ENCODE data around the gene ZFP90.
A peak's percentile ranks its signal among the peaks of the same experiment; 100 is the strongest.

ZFP90 gene

GRCh38 chr16:68529931-68530701 lies 9.0 kb upstream of the ZFP90 start:
- peak overlapping the region; percentile 86 for H2AFZ ChIP-seq (ENCODE audit: low read depth)
- TF ChIP-seq, protein P1, sequence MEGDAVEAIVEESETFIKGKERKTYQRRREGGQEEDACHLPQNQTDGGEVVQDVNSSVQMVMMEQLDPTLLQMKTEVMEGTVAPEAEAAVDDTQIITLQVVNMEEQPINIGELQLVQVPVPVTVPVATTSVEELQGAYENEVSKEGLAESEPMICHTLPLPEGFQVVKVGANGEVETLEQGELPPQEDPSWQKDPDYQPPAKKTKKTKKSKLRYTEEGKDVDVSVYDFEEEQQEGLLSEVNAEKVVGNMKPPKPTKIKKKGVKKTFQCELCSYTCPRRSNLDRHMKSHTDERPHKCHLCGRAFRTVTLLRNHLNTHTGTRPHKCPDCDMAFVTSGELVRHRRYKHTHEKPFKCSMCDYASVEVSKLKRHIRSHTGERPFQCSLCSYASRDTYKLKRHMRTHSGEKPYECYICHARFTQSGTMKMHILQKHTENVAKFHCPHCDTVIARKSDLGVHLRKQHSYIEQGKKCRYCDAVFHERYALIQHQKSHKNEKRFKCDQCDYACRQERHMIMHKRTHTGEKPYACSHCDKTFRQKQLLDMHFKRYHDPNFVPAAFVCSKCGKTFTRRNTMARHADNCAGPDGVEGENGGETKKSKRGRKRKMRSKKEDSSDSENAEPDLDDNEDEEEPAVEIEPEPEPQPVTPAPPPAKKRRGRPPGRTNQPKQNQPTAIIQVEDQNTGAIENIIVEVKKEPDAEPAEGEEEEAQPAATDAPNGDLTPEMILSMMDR (conservative IDR thresholded peaks at IDR 0.05; ENCODE audit: low read depth, low read length), result no peak

DNA sequence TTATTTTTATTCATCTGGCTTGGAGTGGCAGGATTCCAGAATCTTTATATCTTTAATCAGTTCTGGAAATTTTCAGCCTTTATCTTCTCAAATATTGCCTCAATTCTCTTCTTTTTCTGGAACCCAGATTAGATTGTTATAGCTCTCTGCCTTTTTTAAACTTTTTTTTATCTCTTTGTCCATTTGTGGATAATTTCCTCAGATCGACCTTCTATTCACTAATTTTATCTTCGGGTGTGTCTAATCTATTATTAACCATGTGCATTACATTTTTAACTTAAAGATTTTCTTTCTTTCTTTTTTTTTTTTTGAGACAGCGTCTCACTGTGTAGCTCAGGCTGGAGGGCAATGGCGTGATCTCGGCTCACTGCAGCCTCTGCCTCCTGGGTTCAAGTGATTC lies 5.2 kb upstream of the ZFP90 start:
- H3K4me2 ChIP-seq, result no peak overlapping the region
- H3K4me3 ChIP-seq (IDR thresholded peaks at IDR 0.05; ENCODE audit: insufficient read depth, low read depth, low read length), result no peak overlapping the region
- H3K79me2 ChIP-seq (ENCODE audit: insufficient read depth, low read depth), result no peaks in the 10 kb centered on the region
- no peaks in the 10 kb centered on the region for H4K20me1 ChIP-seq (ENCODE audit: insufficient read depth)
- no peak overlapping the region for H3K27ac ChIP-seq
- no peaks in the 10 kb centered on the region for H3K27me3 ChIP-seq (ENCODE audit: insufficient read depth, low read depth)
- no peak overlapping the region for H2AFZ ChIP-seq (ENCODE audit: low read depth)
- peaks cover 11% of the 10 kb centered on the region for H3K4me1 ChIP-seq (ENCODE audit: low read depth, poor library complexity, severe bottlenecking)
- no peak overlapping the region for H3K9ac ChIP-seq
- TF ChIP-seq, protein P1 (conservative IDR thresholded peaks at IDR 0.05; ENCODE audit: low read depth, low read length), result no peak
- no peaks in the 10 kb centered on the region for H3K36me3 ChIP-seq (ENCODE audit: insufficient read depth)

More at GRCh38 chr16:68529931-68530701, 9.0 kb upstream of the ZFP90 start:
- H3K9ac ChIP-seq, result peak overlapping the region; percentile 58
- no peaks in the 10 kb centered on the region for H4K20me1 ChIP-seq (ENCODE audit: insufficient read depth)
- peak overlapping the region; percentile 93 for H3K4me2 ChIP-seq
- peak overlapping the region; percentile 50 for H3K4me3 ChIP-seq (IDR thresholded peaks at IDR 0.05; ENCODE audit: insufficient read depth, low read depth, low read length)
- H3K27me3 ChIP-seq (ENCODE audit: insufficient read depth, low read depth), result no peaks in the 10 kb centered on the region
- no peaks in the 10 kb centered on the region for H3K36me3 ChIP-seq (ENCODE audit: insufficient read depth)
- no peaks in the 10 kb centered on the region for H3K79me2 ChIP-seq (ENCODE audit: insufficient read depth, low read depth)
- H3K4me1 ChIP-seq (ENCODE audit: low read depth, poor library complexity, severe bottlenecking), result peaks cover 14% of the 10 kb centered on the region
- H3K27ac ChIP-seq, result 0 out of 2 replicates have a peak overlapping the region, but pooled peaks have one; percentile 8

DNA sequence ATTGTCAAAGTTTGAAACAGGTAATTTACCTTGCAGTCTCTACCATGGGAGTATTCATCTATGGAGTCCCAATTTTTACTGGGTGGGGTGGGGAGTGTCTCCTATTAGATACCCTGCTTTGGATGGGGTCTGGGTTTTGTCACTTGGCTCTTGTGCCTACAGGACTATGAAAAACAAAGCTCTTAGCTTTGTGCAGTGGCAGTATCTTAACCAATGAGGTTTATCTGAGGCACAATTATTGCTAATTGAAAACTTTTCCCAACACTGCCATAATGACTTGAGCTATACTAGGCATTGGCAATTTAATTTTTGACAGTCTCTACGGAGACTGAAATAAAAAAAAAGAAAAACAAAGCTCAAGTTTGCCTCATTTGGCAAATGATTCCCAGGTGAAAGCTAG lies 3.8 kb upstream of the ZFP90 start:
- Histone ChIP-seq H3K9ac (no peak overlapping the region), H3K27me3 (ENCODE audit: insufficient read depth, low read depth) (no peaks in the 10 kb centered on the region), H3K79me2 (ENCODE audit: insufficient read depth, low read depth) (no peaks in the 10 kb centered on the region), H3K4me2 (no peak overlapping the region), H4K20me1 (ENCODE audit: insufficient read depth) (no peaks in the 10 kb centered on the region), H3K27ac (no peak overlapping the region), H3K4me3 (IDR thresholded peaks at IDR 0.05; ENCODE audit: insufficient read depth, low read depth, low read length) (no peak overlapping the region), H3K36me3 (ENCODE audit: insufficient read depth) (no peaks in the 10 kb centered on the region), H3K4me1 (ENCODE audit: low read depth, poor library complexity, severe bottlenecking) (peaks cover 9% of the 10 kb centered on the region), H2AFZ (ENCODE audit: low read depth) (no peak overlapping the region)
- TF ChIP-seq, protein P1 (conservative IDR thresholded peaks at IDR 0.05; ENCODE audit: low read depth, low read length), result no peak

- H3K9ac ChIP-seq, result no peak overlapping the region
- TF ChIP-seq, protein P1 (conservative IDR thresholded peaks at IDR 0.05; ENCODE audit: low read depth, low read length), result no peak
- H3K4me3 ChIP-seq (IDR thresholded peaks at IDR 0.05; ENCODE audit: insufficient read depth, low read depth, low read length), result no peak overlapping the region
- no peak overlapping the region for H3K27ac ChIP-seq
- H3K27me3 ChIP-seq (ENCODE audit: insufficient read depth, low read depth), result no peaks in the 10 kb centered on the region
- no peaks in the 10 kb centered on the region for H3K36me3 ChIP-seq (ENCODE audit: insufficient read depth)
- H3K4me2 ChIP-seq, result peak overlapping the region; percentile 68
- H3K4me1 ChIP-seq (ENCODE audit: low read depth, poor library complexity, severe bottlenecking), result peaks cover 3% of the 10 kb centered on the region
- H4K20me1 ChIP-seq (ENCODE audit: insufficient read depth), result no peaks in the 10 kb centered on the region
- H3K79me2 ChIP-seq (ENCODE audit: insufficient read depth, low read depth), result no peaks in the 10 kb centered on the region
- peak overlapping the region; percentile 30; the same call in 1 of the 2 replicates for H2AFZ ChIP-seq (ENCODE audit: low read depth)
Observed at GRCh38 chr16:68539711-68540239, 684 bp downstream of the ZFP90 start.

All from KMS-11 (cell line).